ENCODE measurements around the gene AQP3.
A peak's percentile ranks its signal among the peaks of the same experiment; 100 is the strongest.

AQP3 gene

GRCh38 chr9:33476503-33476902, 29.1 kb upstream of the AQP3 start:
- no peak overlapping the region for H3K27ac ChIP-seq
- TF ChIP-seq CTCF (IDR thresholded peaks at IDR 0.05), result no peak
- no peaks in the 10 kb centered on the region for H3K27me3 ChIP-seq
- H3K9me3 ChIP-seq, result no peaks in the 10 kb centered on the region
- H3K4me1 ChIP-seq (ENCODE audit: control insufficient read depth in 1 of 2, insufficient read depth in 1 of 2, low read depth in 1 of 2, low read length in 1 of 2), result peaks cover 13 to 18% of the 10 kb centered on the region in 2 experiments
- H3K36me3 ChIP-seq, result peaks cover 5% of the 10 kb centered on the region
- H3K4me3 ChIP-seq (ENCODE audit: low read depth in 1 of 2, low read length in 1 of 2), result no peak overlapping the region

GRCh38 chr9:33475357-33475756, 28.0 kb upstream of the AQP3 start:
- Histone ChIP-seq H3K36me3 (peaks cover 12% of the 10 kb centered on the region), H3K27ac (no peak overlapping the region)
- no peak for TF ChIP-seq CTCF (IDR thresholded peaks at IDR 0.05)

GRCh38 chr9:33473643-33474352, 26.4 kb upstream of the AQP3 start, which contains the start of gene NOL6:
Gene NOL6 (minus strand): TSS chr9:33473924. CDS start chr9:33473842, 82 bp downstream.
- TF ChIP-seq CTCF (IDR thresholded peaks at IDR 0.05), result peak; percentile 36
- peak within 1 kb of the TSS; percentile 86 for H3K4me3 ChIP-seq (ENCODE audit: low read depth in 1 of 2, low read length in 1 of 2)
- H3K36me3 ChIP-seq, result peaks cover 28% of the 10 kb centered on the region
- peaks cover 13 to 18% of the 10 kb centered on the region in 2 experiments for H3K4me1 ChIP-seq (ENCODE audit: control insufficient read depth in 1 of 2, insufficient read depth in 1 of 2, low read depth in 1 of 2, low read length in 1 of 2)
- no peaks in the 10 kb centered on the region for H3K27me3 ChIP-seq
- no peaks in the 10 kb centered on the region for H3K9me3 ChIP-seq
- H3K27ac ChIP-seq, result peak within 1 kb of the TSS; percentile 78

More at GRCh38 chr9:33475357-33475756, 28.0 kb upstream of the AQP3 start:
- H3K9me3 ChIP-seq, result no peaks in the 10 kb centered on the region
- no peaks in the 10 kb centered on the region for H3K27me3 ChIP-seq
- H3K4me3 ChIP-seq (ENCODE audit: low read depth in 1 of 2, low read length in 1 of 2), result no peak overlapping the region
- H3K4me1 ChIP-seq (ENCODE audit: control insufficient read depth in 1 of 2, insufficient read depth in 1 of 2, low read depth in 1 of 2, low read length in 1 of 2), result peaks cover 13 to 18% of the 10 kb centered on the region in 2 experiments

- Histone ChIP-seq H3K27me3 (no peaks in the 10 kb centered on the region), H3K36me3 (peaks cover 36% of the 10 kb centered on the region), H3K4me3 (ENCODE audit: low read depth in 1 of 2, low read length in 1 of 2) (peak overlapping the region; percentile 86), H3K9me3 (no peaks in the 10 kb centered on the region), H3K27ac (peak overlapping the region; percentile 78), H3K4me1 (ENCODE audit: control insufficient read depth in 1 of 2, insufficient read depth in 1 of 2, low read depth in 1 of 2, low read length in 1 of 2) (peaks cover 13 to 18% of the 10 kb centered on the region in 2 experiments)
- no peak for TF ChIP-seq CTCF (IDR thresholded peaks at IDR 0.05)
Observed at GRCh38 chr9:33472881-33473615, 25.7 kb upstream of the AQP3 start.

- no peaks in the 10 kb centered on the region for H3K9me3 ChIP-seq
- peaks cover 13 to 18% of the 10 kb centered on the region in 2 experiments for H3K4me1 ChIP-seq (ENCODE audit: control insufficient read depth in 1 of 2, insufficient read depth in 1 of 2, low read depth in 1 of 2, low read length in 1 of 2)
- no peak for TF ChIP-seq CTCF (IDR thresholded peaks at IDR 0.05)
- peaks cover 43% of the 10 kb centered on the region for H3K36me3 ChIP-seq
- H3K27me3 ChIP-seq, result no peaks in the 10 kb centered on the region
- H3K27ac ChIP-seq, result no peak overlapping the region
- no peak overlapping the region for H3K4me3 ChIP-seq (ENCODE audit: low read depth in 1 of 2, low read length in 1 of 2)
Observed at GRCh38 chr9:33472171-33472880, 24.9 kb upstream of the AQP3 start.
